ENCODE data around the gene DUSP2.

DUSP2 gene

DNA sequence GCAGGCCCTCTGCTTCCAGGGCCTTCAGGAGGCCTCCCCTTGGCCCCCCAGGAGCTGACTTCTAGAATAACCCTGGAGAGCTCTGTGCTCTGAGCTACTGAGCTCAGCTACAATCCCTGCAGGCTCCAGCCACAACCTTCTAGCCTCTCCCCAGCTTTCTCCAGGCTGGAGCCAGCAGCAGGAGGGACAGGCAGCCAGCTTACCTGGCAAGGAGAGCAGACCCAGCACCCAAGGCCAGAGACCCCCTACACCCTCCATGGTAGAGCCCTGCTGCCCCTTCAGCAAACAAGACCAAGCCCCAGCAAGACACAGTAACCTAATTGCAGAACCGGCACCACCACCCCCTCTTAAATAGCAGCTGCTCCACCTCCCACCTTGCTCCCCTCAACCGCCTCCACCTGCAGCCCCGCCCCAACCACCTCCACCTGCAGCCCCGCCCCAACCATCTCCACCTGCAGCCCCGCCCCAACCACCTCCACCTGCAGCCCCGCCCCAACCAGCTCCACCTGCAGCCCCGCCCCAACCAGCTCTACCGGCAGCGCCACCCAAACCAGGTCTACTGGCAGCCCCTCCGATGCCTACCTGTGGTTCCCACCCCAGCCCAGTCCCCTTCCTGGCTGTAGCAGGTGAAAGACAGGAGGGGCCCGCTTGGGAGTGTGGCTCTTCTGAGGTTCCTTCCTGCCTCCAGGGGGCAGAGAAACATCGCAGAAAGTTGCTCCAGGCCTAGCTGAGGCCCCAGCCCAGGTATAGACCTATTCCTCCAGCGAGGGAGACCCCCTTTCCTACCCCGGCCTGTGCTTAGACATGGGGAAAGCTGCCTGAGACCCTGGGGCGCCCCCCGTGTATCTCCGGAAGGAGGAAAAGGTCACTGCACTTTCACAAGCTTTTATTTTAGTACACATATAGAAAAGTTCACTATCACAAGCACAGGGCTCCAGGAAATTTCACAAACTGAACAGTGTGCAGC, 6.8 kb downstream of the DUSP2 start, which contains the start of gene ASTL:
ASTL (minus strand) TSS at position 324 of the 967 bp plus-strand sequence; CDS start at position 258, 66 bp downstream.
- TF ChIP-seq Cebpa-rat (IDR thresholded peaks at IDR 0.05) = no peak
- H3K27me3 ChIP-seq = no peaks in the 10 kb centered on the region
- peaks cover 7 to 27% (median 16%) of the 10 kb centered on the region in 11 experiments; a peak in 21 of 22 replicates for H4K20me1 ChIP-seq
- H3K4me3 ChIP-seq = no peak within 1 kb of the TSS
- no peak within 1 kb of the TSS for H3K4me2 ChIP-seq
- H3K36me3 ChIP-seq = peaks cover 5 to 20% (median 15%) of the 10 kb centered on the region in 11 experiments; a peak in 20 of 22 replicates
- H3K9ac ChIP-seq = 0 out of 22 replicates have a peak within 1 kb of the TSS, but pooled peaks of 2 of the 11 experiments have one; percentile 30 to 31
- H3K4me1 ChIP-seq = peaks cover 15 to 60% (median 30%) of the 10 kb centered on the region in 10 experiments
- H3K27ac ChIP-seq = no peak within 1 kb of the TSS
- H3K9me3 ChIP-seq (replicated peaks in 1 of 11) = no peaks in the 10 kb centered on the region

DNA sequence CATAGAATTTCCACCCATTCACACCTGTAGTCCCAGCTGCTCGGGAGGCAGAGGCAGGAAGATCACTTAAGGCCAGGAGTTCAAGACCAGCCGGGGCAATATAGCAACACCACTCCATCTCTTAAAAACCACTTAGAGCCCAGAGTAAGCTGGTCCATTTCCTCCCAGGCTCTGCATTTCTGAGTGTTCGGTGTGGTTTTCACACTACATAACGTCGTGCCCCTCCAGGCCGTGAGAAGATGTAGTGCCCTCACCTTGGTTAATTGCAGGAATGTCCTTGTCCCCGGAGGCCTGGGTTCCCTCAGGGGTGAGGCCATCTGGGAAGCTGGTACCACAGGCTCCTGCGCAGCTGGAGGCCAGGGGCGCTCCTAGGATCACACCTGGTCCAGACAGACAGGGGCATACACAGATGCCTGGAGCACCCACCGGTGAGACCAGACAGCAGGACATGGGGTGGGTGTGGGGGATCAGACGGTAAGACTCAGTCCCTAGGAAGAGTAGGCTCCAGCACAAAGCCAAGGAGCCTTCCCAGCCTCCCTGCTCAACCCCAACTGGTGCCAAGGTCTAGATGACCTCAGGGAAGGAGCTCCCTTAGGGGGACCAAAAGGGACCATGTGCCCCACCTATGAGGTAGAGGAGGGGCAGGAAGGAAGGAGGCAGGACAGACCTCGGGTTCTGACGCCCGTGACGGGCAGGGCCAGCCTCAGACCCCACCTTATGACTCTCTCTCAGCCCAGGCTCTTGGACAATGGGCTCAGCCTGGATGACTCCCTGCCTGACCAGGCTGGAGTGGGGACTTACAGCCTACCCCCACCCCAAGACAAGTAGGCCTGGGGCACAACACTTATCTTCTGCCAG, 7.7 kb downstream of the DUSP2 start:
- Histone ChIP-seq H3K27ac (no peak overlapping the region), H4K20me1 (peaks cover 0 to 18% (median 7%) of the 10 kb centered on the region in 11 experiments; a peak in 20 of 22 replicates), H3K36me3 (peaks cover 0 to 11% (median 6%) of the 10 kb centered on the region in 11 experiments; a peak in 12 of 22 replicates), H3K4me2 (no peak overlapping the region), H3K4me1 (peaks cover 6 to 51% (median 21%) of the 10 kb centered on the region in 10 experiments), H3K9me3 (replicated peaks in 1 of 11) (no peaks in the 10 kb centered on the region), H3K27me3 (no peaks in the 10 kb centered on the region), H3K9ac (0 out of 22 replicates have a peak overlapping the region, but pooled peaks of 2 of the 11 experiments have one; percentile 30 to 31), H3K4me3 (no peak overlapping the region)
- no peak for TF ChIP-seq Cebpa-rat (IDR thresholded peaks at IDR 0.05)

DNA sequence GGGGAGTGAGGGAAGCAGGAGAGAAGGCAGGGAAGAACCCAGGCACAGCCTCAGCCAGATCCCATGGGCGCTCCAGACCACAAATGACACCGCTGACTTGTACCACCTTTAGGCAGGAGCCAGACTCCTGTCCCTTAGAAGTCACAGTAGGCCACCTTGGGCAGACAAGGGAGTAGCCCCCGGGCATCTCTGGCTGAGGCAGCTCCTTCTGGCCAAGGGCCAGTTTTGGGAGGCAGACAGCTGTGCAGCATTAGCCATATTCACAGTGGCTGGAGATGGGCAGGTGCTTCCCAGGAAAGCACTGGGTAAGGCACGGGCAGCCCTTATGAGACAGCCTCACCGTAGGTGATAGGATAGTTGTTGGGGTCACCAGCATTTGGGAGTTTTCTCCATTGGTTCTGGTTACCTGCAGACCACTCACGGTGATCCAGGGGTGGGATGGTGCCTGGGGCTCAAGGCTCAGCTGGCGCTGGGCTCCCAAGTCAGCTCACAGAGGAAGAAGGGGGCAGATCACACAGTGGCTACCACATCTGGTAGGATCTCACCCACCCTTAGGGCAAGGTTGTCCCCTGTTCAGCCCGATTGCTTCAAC, 9.0 kb downstream of the DUSP2 start:
- TF ChIP-seq Cebpa-rat (IDR thresholded peaks at IDR 0.05) = no peak

DNA sequence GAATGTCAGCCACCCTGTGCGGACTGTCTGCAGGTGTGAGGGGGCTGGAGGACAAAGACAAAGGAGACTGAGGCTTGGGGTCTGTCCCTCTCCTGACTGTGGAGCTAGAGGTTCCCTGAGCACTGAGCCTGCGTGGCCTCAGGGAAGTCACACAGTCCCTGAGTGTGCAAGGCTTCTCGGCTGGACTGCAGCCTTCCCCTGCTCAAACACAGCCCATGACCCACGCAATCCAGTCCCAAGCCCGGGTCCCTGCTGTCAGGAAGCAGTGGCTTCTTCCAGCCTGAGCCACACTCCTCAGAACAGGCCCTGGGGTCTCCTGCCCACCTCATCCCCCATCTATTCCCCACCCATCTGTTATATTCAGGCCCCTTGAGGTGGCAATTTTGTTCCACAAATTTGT, 9.6 kb downstream of the DUSP2 start:
- TF ChIP-seq Cebpa-rat (IDR thresholded peaks at IDR 0.05) = no peak
- H3K27me3 ChIP-seq = no peaks in the 10 kb centered on the region
- no peaks in the 10 kb centered on the region for H3K36me3 ChIP-seq
- peaks cover 0 to 33% (median 3%) of the 10 kb centered on the region in 10 experiments; a peak in 7 of 20 replicates for H3K4me1 ChIP-seq
- H3K27ac ChIP-seq = no peak overlapping the region
- H3K4me2 ChIP-seq = no peak overlapping the region
- H3K9me3 ChIP-seq (replicated peaks in 1 of 11) = no peaks in the 10 kb centered on the region
- peaks cover 0 to 12% (median 0%) of the 10 kb centered on the region in 11 experiments; a peak in 4 of 22 replicates for H4K20me1 ChIP-seq
- H3K9ac ChIP-seq = no peak overlapping the region; a peak in 1 of 22 replicates
- no peak overlapping the region for H3K4me3 ChIP-seq

More for the DNA sequence above, 9.0 kb downstream of the DUSP2 start:
- Histone ChIP-seq H4K20me1 (peaks cover 0 to 12% (median 0%) of the 10 kb centered on the region in 11 experiments; a peak in 7 of 22 replicates), H3K4me3 (no peak overlapping the region), H3K9me3 (replicated peaks in 1 of 11) (no peaks in the 10 kb centered on the region), H3K4me1 (peaks cover 0 to 38% (median 8%) of the 10 kb centered on the region in 10 experiments; a peak in 17 of 20 replicates), H3K4me2 (peak overlapping the region in 3 of 11 experiments; percentile 4 to 21 (median 5); a peak in 3 of 22 replicates), H3K36me3 (no peaks in the 10 kb centered on the region), H3K9ac (peak overlapping the region in 1 of 11 experiments; percentile 29; a peak in 1 of 22 replicates), H3K27me3 (no peaks in the 10 kb centered on the region), H3K27ac (peak overlapping the region in 1 of 11 experiments; percentile 4; a peak in 1 of 22 replicates)

DNA sequence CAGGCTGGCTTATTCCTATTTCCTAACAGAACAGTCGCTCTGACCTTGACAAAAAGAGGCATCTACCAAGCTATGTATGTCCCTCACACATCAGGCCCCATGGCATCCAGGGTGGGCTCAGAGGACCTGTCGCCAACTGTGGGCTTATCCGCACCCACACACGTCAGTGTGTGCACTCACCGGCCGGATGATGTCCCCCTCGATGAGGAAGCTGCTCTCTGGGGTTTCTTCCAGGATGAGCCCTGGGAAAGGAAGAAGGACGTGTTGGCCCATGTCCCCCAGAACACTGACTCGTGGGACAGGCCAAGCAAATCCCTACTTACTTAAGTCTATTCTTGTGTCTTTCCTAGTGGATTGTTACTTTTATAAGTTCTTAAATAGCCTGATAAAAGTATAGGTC, 10.1 kb downstream of the DUSP2 start:
- no peak overlapping the region for H3K4me3 ChIP-seq
- no peaks in the 10 kb centered on the region for H3K36me3 ChIP-seq
- peaks cover 0 to 12% (median 0%) of the 10 kb centered on the region in 11 experiments; a peak in 4 of 22 replicates for H4K20me1 ChIP-seq
- H3K9me3 ChIP-seq (replicated peaks in 1 of 11) = no peaks in the 10 kb centered on the region
- H3K4me2 ChIP-seq = no peak overlapping the region
- no peak overlapping the region; a peak in 1 of 22 replicates for H3K9ac ChIP-seq
- peaks cover 0 to 36% (median 5%) of the 10 kb centered on the region in 10 experiments; a peak in 7 of 20 replicates for H3K4me1 ChIP-seq
- no peaks in the 10 kb centered on the region for H3K27me3 ChIP-seq
- no peak for TF ChIP-seq Cebpa-rat (IDR thresholded peaks at IDR 0.05)
- H3K27ac ChIP-seq = no peak overlapping the region

DNA sequence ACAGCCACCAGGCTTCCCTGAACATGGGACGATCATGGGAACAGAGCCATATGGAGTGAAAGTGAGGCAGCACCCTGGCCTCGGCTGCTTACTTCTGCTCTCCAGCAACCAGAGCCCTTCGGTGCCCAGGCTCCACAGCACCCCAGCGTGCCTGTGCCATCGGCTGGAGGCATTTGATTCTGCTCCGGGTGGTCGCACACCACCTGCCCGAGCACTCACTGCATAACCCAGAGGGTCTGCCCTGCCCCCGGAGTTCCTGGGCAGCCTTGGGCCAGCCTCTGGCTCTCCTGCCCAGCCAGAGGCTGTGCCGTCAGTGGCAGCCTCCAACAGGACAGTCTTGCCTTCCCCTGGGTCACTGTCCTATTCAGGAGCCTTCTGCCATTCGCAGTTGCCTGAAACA, 10.8 kb downstream of the DUSP2 start:
- H3K27me3 ChIP-seq = no peaks in the 10 kb centered on the region

DNA sequence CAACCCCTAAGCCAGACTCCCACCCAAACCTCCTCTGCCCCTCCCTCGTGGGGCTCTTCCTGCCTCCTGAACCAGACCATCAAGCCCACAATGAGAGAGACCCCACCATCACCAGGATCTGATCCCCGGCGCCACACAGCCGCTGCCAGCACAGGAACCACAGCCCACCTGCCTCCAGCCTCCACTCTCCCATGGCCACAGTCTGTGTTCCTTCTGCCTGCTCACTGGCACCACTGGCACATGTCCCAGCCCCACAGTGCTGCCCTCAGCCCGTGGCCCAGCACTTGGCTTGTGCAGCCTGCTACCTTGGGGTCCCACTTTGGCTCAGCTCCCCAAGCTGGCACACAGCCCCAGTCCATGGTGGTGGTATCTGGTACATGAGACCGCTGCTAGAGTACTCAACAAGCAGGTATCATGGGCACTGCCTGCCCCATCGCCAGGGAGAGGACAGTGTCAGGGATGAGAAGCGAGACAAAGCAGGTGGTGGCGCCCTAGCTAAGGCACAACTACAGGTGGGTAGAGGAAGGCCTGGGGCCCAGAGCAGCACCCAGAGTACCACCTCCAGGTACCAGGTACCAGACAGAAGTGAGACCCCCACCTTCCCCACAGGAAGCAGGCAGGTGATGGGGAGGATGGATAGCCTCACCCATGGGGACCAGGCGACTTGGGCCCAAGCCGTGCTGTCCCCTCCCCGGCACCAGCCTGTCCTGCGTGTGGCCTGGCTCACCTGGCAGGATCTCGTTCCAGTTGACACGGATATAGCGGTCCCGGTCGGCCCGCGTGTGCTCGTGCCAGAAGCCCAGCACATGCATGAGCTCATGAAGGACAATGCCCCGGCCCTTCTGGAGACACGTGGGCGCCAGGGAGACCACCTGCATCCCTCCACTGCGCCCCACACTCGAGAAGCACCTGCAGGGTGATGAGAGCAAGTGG, 13.2 kb downstream of the DUSP2 start:
- H3K4me3 ChIP-seq = no peak overlapping the region
- H3K9ac ChIP-seq = no peak overlapping the region
- no peaks in the 10 kb centered on the region for H3K9me3 ChIP-seq (replicated peaks in 1 of 11)
- no peaks in the 10 kb centered on the region for H3K27me3 ChIP-seq
- H3K4me2 ChIP-seq = no peak overlapping the region
- H3K4me1 ChIP-seq = peaks cover 0 to 27% (median 5%) of the 10 kb centered on the region in 10 experiments; a peak in 7 of 20 replicates
- no peak overlapping the region for H3K27ac ChIP-seq
- H3K36me3 ChIP-seq = no peaks in the 10 kb centered on the region
- no peaks in the 10 kb centered on the region for H4K20me1 ChIP-seq
- no peak for TF ChIP-seq Cebpa-rat (IDR thresholded peaks at IDR 0.05)

More for the DNA sequence above, 10.8 kb downstream of the DUSP2 start:
- Histone ChIP-seq H3K4me3 (no peak overlapping the region), H3K4me2 (0 out of 22 replicates have a peak overlapping the region, but pooled peaks of 2 of the 11 experiments have one; percentile 7 to 10), H3K4me1 (peaks cover 0 to 38% (median 5%) of the 10 kb centered on the region in 10 experiments; a peak in 7 of 20 replicates), H4K20me1 (peaks cover 0 to 12% (median 0%) of the 10 kb centered on the region in 11 experiments; a peak in 4 of 22 replicates), H3K9me3 (replicated peaks in 1 of 11) (no peaks in the 10 kb centered on the region), H3K9ac (no peak overlapping the region), H3K36me3 (no peaks in the 10 kb centered on the region), H3K27ac (no peak overlapping the region)
- no peak for TF ChIP-seq Cebpa-rat (IDR thresholded peaks at IDR 0.05)

Measured in BLaER1 treated with 17β-estradiol and CSF1 and Interleukin-3, amounts not matched to agents 10 nM and 100 nM (cell line).